HG03571 (cell line): Measurements from ENCODE around the gene UVRAG.

Source experiments
- ATAC-seq: cut with Tn5 transposase; IDR thresholded peaks from one replicate; pipeline ENCODE4 v1.9.1; 2021; ENCODE audit not compliant: unreplicated experiment

UVRAG gene

GRCh38 chr11:75814677-75815344 lies at the start of gene UVRAG:
Gene UVRAG, plus strand, starts transcription at chr11:75815210. Its CDS starts 198 bp downstream, at chr11:75815408.
- peak; percentile 76 for ATAC-seq

DNA sequence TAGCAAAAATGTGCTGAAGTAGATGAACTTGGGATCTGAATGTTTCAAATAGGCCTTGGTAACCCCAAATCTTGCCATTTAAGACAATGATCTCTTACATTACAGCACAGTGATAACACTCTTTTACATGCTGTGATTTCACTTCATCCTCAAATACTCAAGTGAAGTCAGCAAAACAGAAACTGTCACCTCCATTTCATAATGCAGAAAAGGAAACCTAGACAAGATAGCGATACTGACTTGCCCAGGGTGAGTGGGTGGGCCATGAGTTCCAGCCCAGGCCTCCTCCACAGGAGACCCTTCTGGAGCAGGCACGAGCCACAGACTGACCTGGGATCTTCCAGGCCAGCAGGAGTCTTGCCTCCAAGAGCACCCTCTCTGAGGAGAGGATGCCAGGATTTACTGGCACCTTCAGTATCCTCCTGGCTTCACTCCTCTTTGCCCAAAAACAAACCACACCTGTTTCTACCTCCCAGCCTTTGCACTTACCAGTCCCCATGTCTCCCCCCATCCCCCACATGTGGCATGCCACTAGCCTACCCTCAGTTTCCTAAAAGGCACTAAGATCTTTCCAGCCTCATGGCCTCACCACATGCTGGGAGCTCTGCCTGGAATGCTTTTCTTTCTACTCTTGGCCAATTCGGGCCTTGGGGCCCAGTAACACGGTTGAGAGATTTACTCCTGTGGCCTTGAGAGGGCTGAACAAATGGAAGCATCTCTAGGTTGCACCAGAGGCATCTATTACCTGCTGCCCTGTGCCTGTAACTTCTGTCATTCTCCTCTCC lies 48.4 kb upstream of the UVRAG start:
- no peak for ATAC-seq

- ATAC-seq, result no peak
These were observed 47.8 kb upstream of the UVRAG start for GRCh38 chr11:75767228-75767572.

DNA sequence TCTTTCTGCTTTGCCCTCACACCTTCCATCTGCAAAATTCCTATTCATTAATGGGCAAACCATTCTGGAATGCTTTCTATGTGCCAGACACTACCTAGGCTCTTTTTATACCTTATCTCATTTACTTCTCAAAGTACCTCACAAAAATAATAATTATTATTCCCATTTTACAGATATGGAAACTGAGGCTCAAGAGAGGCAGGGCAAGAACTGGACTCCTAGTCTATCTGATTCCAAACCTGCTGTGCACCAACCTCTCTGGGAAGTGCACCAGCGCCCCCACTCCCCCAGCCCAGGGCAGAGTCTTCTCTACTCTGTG lies 47.3 kb upstream of the UVRAG start:
- no peak for ATAC-seq

DNA sequence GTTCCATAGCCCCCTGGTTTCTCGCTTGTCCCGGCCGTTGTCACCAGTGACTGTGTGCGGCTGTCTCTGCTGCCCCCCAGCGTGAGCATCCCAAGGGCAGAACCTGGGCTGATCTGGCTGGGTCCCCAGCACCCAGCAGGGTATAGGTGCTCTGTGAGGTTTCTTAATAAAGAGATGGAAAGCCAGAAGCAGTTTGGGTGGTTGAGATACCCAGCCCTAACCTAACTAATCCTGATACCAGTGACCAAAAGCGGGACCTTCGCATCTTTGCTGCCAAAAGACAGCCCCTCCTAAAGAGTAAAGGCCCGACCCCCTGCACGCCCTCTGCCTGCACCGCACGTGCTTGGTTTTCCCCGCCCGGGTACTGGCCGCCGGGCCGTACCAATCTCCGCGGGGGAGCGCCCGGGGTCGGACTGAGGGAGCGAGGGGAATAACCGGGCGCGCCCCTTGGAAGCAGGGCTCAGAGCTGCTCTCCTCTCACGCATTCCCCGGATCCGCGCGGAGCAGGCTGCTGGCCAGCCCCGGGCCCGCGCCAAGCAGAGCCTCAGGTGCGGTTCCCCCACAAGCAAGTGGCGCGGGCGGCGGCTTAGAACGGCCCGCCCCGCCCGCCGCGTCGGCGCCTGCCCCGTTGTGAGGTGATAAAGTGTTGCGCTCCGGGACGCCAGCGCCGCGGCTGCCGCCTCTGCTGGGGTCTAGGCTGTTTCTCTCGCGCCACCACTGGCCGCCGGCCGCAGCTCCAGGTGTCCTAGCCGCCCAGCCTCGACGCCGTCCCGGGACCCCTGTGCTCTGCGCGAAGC lies 46.7 kb upstream of the UVRAG start, which contains the start of gene DGAT2:
Gene DGAT2 (plus strand): TSS at position 667 of the 797 bp plus-strand sequence. CDS start 214 bp downstream, outside the sequence.
- ATAC-seq, result peak; percentile 50

DNA sequence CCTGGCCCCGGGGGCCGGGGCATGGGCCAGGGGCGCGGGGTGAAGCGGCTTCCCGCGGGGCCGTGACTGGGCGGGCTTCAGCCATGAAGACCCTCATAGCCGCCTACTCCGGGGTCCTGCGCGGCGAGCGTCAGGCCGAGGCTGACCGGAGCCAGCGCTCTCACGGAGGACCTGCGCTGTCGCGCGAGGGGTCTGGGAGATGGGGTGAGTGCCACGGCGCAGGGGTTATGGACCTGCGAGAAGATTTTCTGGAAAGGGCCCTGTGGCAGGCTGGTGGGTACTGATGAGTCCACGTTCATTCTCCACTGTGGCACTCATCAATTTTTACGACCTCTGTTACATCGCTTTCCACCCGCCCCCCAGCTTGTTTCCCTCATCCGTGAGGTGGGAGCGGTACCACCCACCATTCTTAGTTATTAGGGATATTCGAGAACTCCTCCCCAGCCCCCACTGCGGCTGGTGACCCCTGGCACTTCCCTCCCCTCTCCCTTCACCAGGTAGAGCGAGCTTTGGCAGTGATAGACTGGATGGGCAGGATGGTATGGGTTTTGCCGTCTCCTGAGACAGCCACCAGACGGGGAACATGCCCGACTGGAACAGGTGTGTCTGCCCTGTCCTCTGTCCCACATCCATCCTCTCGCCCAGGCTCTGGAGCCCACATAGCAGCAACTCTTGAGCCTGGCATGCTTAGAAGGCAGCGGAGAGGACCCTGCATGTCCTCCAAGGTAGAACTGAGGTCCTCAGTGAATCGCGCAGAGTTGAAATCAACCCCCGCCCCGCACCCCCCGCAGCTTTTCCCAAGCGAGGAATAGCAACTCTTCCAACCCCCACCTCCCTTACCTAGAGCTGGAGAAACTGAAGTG lies 45.9 kb upstream of the UVRAG start:
- ATAC-seq, result no peak

DNA sequence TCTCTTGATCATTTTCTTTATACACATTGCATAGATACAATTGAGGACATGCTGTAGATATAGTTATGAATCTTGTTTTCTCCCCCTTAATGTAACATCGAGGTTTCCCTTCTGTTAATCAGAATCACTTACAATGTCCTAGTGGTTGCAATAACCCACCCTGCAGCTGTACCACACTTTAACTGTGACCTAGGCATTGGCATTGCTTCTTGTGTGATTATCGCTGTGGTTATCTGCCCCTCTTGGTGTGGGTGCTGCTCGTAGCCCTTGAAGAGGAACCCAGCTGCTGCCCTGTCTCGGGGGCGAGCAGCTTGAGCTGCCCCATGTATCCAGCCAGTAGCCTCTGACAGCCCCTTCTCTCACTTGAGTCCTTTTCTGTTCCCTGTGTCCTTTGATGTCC lies 44.9 kb upstream of the UVRAG start:
- no peak for ATAC-seq

GRCh38 chr11:75771646-75772410 lies 43.2 kb upstream of the UVRAG start:
- ATAC-seq, result no peak

DNA sequence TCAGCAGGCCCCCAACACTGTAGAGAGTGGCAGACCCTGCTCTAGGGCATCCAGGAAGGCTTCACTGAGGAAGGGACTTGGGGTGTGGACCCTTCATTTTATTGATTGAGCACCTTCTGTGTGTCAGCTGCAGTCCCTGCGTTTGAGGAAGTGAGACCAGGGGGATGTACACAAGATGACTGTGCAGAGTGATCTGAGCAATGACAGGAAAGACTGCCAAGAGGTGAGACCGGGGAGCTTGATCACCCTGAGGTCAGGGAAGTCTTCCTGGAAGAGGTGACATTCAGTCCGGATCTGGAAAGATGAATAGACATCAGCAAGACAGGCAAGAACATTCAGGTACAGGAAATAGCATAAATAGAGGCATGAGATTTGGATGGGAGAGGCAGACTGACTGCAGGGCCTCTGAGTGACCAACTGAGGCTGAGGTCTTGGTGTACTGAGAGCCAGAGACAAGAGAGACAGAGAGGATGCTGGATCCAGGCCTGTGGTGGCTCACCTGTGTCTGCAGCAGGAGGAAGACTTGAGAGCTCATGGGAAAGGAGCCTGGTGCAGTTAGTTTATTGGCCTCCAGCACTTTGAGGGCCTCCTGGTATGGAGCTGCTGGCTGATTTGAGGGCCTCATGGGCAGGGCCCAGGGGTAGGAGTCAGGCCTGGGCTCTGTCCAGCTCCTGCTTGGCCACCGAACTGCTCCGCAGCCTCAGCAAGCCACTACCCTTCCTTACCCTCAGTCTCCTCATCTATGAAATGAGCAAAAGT lies 41.2 kb upstream of the UVRAG start:
- peak; percentile 80 for ATAC-seq

DNA sequence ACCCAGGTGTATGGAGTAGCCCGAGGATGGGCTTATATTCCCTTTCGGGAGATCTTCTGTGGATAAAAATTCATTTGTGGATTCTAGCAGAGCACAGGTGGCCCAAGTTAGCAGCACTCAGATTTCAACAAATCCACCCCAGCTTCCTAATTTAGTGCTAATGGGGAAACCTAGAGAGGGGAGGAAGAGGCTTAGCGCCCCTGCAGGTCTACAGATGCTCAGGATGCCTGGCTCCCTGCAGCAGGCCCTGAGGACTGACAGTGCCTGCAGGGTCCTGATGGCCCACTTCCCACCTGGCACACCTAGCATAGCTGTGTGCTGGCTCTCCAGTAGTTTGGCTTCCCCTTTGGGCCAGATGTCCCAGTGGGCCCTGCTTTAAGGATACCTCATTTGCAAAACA lies 40.0 kb upstream of the UVRAG start:
- no peak for ATAC-seq

- ATAC-seq, result no peak
These were observed 38.5 kb upstream of the UVRAG start for GRCh38 chr11:75776546-75776945.

DNA sequence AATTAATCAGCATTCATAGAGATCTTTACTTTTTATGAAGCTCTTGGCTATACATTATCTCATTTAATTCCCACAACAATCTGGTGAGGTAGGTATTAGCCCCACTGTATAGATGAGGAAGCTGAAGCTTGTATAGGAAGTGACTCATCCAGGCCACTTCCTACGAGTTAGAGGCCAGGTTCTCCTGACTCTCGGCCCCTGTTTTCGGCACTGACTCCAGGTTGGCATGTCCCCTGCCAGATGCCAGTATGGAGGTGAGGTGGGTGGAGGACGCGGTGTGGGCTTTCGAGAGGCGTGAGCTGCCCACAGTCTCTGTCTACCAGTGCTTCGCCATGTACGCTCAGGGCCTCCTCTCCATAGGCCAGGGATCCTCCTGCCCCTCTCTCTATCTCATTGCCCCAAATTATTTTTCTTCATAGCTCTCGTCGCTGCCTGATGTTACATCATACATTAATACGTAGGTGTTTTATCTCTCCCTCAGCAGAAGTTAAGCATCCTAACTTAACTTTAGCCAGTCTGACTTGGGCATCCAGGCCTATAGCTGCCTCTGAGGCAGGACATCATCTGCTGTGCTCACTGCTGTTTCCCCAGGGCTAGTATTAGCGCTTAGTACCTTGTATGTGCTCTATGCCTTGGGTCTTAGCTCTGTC lies 37.4 kb upstream of the UVRAG start:
- no peak for ATAC-seq

DNA sequence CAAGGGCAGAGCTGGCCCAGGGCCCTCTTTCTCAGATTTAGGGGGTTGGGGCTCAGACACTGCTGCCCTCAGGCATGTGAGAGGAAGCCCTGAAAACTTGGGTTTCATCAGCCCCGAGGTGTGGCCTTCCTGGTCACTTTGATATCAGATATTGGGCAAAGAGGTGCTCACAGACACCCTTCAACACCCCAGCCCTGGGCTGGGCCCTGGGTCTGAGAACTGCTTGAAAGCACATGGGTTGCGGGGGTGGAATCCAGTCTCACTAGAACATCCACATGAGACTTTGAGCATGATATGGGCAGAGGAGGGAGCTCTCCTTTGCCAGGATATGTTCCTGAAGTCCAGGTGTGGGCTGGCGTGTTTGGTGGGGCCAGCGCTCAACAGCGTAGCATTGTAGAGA lies 36.0 kb upstream of the UVRAG start:
- no peak for ATAC-seq

GRCh38 chr11:75779960-75780359 lies 35.0 kb upstream of the UVRAG start:
- ATAC-seq, result no peak

DNA sequence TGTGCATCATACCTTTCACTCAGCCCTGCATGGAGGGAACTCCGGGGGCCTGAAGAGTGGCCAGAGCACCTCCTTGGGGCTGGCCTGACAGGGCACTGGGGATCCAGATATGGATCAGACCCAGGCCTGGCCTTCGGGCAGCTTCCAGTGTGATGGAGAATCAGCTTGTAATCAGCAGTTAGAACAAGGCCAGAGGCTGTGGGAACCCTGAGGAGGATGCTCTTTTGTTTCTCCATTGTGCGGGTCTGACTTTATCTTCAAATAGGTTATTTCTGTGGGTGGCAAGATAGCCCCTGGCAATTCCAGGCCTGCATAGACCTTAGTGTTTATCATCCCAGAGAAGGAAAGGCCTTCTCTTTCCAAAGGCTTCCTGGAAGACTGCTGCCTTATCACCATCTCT lies 34.1 kb upstream of the UVRAG start:
- ATAC-seq, result no peak

GRCh38 chr11:75781296-75781695 lies 33.7 kb upstream of the UVRAG start:
- ATAC-seq, result no peak

DNA sequence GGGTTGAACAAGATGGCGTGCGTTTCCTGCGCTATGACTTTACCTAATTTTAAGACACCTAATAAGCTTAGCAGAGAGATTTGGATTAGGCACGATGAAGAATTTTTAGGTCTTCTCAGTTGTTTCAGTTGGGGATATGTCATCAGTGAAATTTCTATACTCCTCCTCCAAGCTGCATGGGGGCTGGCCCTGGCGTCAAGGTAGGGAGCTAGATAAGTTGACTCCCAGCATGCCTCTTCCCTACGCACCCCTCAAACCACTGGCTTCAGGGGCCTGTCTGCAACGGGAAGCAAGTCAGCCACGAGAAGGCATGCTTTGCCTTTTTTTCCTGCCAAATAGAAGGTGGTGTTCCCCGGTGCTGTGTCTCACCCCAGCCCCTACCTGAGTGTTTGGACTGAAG lies 33.2 kb upstream of the UVRAG start:
- no peak for ATAC-seq

GRCh38 chr11:75782540-75783263 lies 32.3 kb upstream of the UVRAG start:
- no peak for ATAC-seq
